Caco-2 (cell line): Measurements from ENCODE around the gene ZFYVE9. TPM values are rescaled to one million over a fixed set of nuclear protein-coding genes. Genes with fewer than 3 reads are reported as not detected.
A peak's percentile ranks its signal among the peaks of the same experiment; 100 is the strongest.

Source experiments
- BruUV-seq: library from RNA; stranded (reverse); fragments of 400-500 nt; replicated peaks from 2 replicates; lab custom pipeline; 2021; lab: Mats Ljungman, UMichigan
- CTCF ChIA-PET: fragments of 300-600 bp; sonication (Branson Sonifier 250); formaldehyde crosslinking; loops from one replicate; lab custom pipeline; 2022; ENCODE audit warnings: antibody characterized with exemption; lab: Charles Lee
- POLR2A ChIA-PET: fragments of 300-600 bp; sonication (Branson Sonifier 250); formaldehyde crosslinking; loops from one replicate; lab custom pipeline; 2022; ENCODE audit warnings: antibody characterized with exemption; lab: Charles Lee
- DNase-seq, 2 experiments: peaks; one replicate each; pipeline versions ENCODE4 v3.0.0 to v3.0.0-alpha.2; 2020 to 2022
- H3K27me3 ChIP-seq: replicated peaks from 2 replicates; pipeline ENCODE4 v1.6.0; 2011; ENCODE audit warnings: low read length; ENCODE audit not compliant: control insufficient read depth, insufficient read depth
- H3K36me3 ChIP-seq: 2 replicates; pipeline ENCODE4 v1.5.1; 2011; ENCODE audit warnings: low read length; ENCODE audit not compliant: control insufficient read depth, insufficient read depth
- H3K4me1 ChIP-seq: fragments of 250-450 bp; sonication (Bioruptor Pico); 2 replicates; pipeline ENCODE4 v1.5.1; 2020; ENCODE audit warnings: mild to moderate bottlenecking
- H3K4me3 ChIP-seq: 2 replicates; pipeline ENCODE4 v1.5.1; 2011; ENCODE audit warnings: low read depth, mild to moderate bottlenecking, control low read depth, low read length
- H3K9me3 ChIP-seq: fragments of 250-450 bp; sonication (Bioruptor Pico); 2 replicates; pipeline ENCODE4 v1.5.1; 2020; ENCODE audit warnings: mild to moderate bottlenecking, moderate library complexity
- H3K27ac Mint-ChIP-seq: one replicate; pipeline ENCODE4 v1.8.0; 2022; ENCODE audit warnings: mixed read lengths; ENCODE audit not compliant: unreplicated experiment
- H3K27me3 Mint-ChIP-seq: one replicate; pipeline ENCODE4 v1.8.0; 2022; ENCODE audit warnings: mixed read lengths; ENCODE audit not compliant: insufficient read depth, unreplicated experiment
- H3K36me3 Mint-ChIP-seq: one replicate; pipeline ENCODE4 v1.8.0; 2022; ENCODE audit warnings: mild to moderate bottlenecking, mixed read lengths; ENCODE audit not compliant: insufficient read depth, unreplicated experiment
- H3K4me1 Mint-ChIP-seq: one replicate; pipeline ENCODE4 v1.8.0; 2022; ENCODE audit warnings: low read depth, mixed read lengths; ENCODE audit not compliant: unreplicated experiment
- H3K4me3 Mint-ChIP-seq: one replicate; pipeline ENCODE4 v1.8.0; 2022; ENCODE audit warnings: mild to moderate bottlenecking, moderate library complexity, mixed read lengths; ENCODE audit not compliant: unreplicated experiment
- H3K9me3 Mint-ChIP-seq: one replicate; pipeline ENCODE4 v1.8.0; 2022; ENCODE audit warnings: mixed read lengths; ENCODE audit not compliant: unreplicated experiment
- intact Hi-C: fragments of 100-400 bp; cut with micrococcal nuclease; formaldehyde crosslinking; loops from one replicate; pipeline ENCODE4 v1.10.0; 2022; ENCODE audit not compliant: unreplicated experiment
- total RNA-seq: library from RNA; stranded (reverse); gene quantifications from 2 replicates; pipeline ENCODE4 v1.2.3, GENCODE V29; 2022
- TF ChIP-seq, protein P1 (sequence below), 2 experiments: fragments of 200-600 bp in 1 of 2; IDR thresholded peaks; 1 replicate in 1 of 2; 2 replicates in 1 of 2; pipeline versions ENCODE4 v1.5.1 to v1.8.0; 2011 to 2022; ENCODE audit warnings: antibody characterized with exemption in 1 of 2, control low read depth in 1 of 2, inconsistent platforms in 1 of 2, low read depth in 1 of 2, low read length in 1 of 2, mild to moderate bottlenecking in 1 of 2, moderate library complexity in 1 of 2; ENCODE audit not compliant: insufficient read depth in 1 of 2, severe bottlenecking in 1 of 2, unreplicated experiment in 1 of 2

ZFYVE9 gene
- total RNA-seq, 1 experiment from 2014 or later: 18.4 TPM

DNA sequence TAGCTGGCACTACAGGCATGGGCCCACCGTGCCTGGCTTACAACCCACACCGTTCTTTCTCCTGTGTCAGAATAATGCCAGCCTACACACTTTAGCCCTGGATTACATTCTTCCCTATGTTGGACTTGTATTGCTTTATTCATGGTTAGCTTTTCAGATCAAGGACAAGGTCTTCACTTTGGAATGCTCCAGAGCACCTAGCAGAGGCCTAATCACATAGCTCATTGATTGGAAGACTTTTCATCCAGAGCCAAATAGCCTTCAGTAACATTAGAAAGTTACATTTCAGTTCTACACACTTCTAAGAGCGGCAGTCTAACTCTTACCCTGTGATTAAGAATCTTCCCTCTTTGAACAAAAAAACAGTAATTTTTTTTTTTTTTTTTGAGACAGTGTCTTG, 29.4 kb upstream of the ZFYVE9 start:
- no peaks in the 10 kb centered on the region for H3K27me3 Mint-ChIP-seq
- H3K9me3 ChIP-seq: no peaks in the 10 kb centered on the region
- DNase-seq: no peak
- H3K4me1 Mint-ChIP-seq: no peaks in the 10 kb centered on the region
- H3K36me3 Mint-ChIP-seq: no peaks in the 10 kb centered on the region
- ChIA-PET POLR2A (no interaction called here), CTCF (interaction anchor here (0.7 kb wide), 1 partner anchor 186 kb away, joined by 3 read pairs; no protein-coding TSS in a partner anchor)
- H3K4me1 ChIP-seq: no peaks in the 10 kb centered on the region
- no peaks in the 10 kb centered on the region for H3K36me3 ChIP-seq
- H3K4me3 Mint-ChIP-seq: no peak overlapping the region
- H3K27me3 ChIP-seq: no peaks in the 10 kb centered on the region
- TF ChIP-seq, protein P1, sequence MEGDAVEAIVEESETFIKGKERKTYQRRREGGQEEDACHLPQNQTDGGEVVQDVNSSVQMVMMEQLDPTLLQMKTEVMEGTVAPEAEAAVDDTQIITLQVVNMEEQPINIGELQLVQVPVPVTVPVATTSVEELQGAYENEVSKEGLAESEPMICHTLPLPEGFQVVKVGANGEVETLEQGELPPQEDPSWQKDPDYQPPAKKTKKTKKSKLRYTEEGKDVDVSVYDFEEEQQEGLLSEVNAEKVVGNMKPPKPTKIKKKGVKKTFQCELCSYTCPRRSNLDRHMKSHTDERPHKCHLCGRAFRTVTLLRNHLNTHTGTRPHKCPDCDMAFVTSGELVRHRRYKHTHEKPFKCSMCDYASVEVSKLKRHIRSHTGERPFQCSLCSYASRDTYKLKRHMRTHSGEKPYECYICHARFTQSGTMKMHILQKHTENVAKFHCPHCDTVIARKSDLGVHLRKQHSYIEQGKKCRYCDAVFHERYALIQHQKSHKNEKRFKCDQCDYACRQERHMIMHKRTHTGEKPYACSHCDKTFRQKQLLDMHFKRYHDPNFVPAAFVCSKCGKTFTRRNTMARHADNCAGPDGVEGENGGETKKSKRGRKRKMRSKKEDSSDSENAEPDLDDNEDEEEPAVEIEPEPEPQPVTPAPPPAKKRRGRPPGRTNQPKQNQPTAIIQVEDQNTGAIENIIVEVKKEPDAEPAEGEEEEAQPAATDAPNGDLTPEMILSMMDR (IDR thresholded peaks at IDR 0.05; ENCODE audit: insufficient read depth in 1 of 2, low read depth in 1 of 2, low read length in 1 of 2, severe bottlenecking in 1 of 2, unreplicated experiment in 1 of 2): no peak
- intact Hi-C loops: no loop called here
- no peak overlapping the region for H3K4me3 ChIP-seq
- no peaks in the 10 kb centered on the region for H3K9me3 Mint-ChIP-seq
- no TSS peak for BruUV-seq
- H3K27ac Mint-ChIP-seq: no peak overlapping the region

DNA sequence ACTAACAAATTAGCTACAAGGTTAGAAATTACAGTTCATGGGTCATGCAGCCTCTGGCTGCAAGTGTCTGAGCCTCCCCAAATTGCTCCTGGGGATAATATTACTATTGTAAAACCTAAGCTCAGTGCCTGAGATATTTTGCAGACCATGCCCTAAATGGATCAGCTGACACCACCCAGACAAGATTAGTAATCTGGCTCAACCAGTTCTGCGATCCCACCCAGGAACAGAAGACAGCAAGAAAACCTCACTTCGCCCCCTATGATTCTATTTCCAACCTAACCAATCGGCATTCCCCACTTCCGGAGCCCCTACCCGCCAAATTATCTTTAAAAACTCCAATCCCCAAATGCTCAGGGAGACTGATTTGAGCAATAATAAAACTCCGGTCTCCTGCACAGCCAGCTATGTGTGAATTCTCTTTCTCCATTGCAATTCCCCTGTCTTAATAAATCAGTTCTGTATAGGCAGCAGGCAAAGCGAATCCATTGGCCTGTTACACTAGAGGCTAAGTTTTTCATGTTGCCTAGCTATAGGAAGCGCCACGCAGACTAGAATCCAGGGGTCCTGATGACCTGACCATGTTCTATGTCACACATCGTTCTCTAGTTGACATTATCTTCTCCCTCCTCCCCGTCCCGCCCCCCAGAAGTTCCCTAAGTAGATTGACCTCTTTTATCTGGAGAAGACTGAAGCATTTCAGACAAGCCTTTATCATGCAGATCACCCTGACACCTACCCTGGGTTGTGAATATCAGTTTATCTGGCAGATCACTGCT, 22.4 kb upstream of the ZFYVE9 start:
- CTCF ChIA-PET: interaction anchor here (1.1 kb wide), 1 partner anchor 23 kb away, joined by 3 read pairs; the partner anchor contains the start of gene ZFYVE9
- peaks cover 13% of the 10 kb centered on the region for H3K4me1 ChIP-seq
- TF ChIP-seq, protein P1 (IDR thresholded peaks at IDR 0.05; ENCODE audit: insufficient read depth in 1 of 2, low read depth in 1 of 2, low read length in 1 of 2, severe bottlenecking in 1 of 2, unreplicated experiment in 1 of 2): no peak
- no peaks in the 10 kb centered on the region for H3K36me3 Mint-ChIP-seq
- no peak overlapping the region for H3K4me3 ChIP-seq
- intact Hi-C loops: no loop called here
- no peak overlapping the region for H3K27ac Mint-ChIP-seq
- no peaks in the 10 kb centered on the region for H3K9me3 ChIP-seq
- H3K36me3 ChIP-seq: no peaks in the 10 kb centered on the region
- H3K27me3 Mint-ChIP-seq: no peaks in the 10 kb centered on the region
- POLR2A ChIA-PET: no interaction called here
- DNase-seq: peak; percentile 22 to 32
- BruUV-seq: no TSS peak
- H3K27me3 ChIP-seq: no peaks in the 10 kb centered on the region
- H3K4me1 Mint-ChIP-seq: no peaks in the 10 kb centered on the region
- H3K9me3 Mint-ChIP-seq: no peaks in the 10 kb centered on the region
- H3K4me3 Mint-ChIP-seq: peak overlapping the region; percentile 29

DNA sequence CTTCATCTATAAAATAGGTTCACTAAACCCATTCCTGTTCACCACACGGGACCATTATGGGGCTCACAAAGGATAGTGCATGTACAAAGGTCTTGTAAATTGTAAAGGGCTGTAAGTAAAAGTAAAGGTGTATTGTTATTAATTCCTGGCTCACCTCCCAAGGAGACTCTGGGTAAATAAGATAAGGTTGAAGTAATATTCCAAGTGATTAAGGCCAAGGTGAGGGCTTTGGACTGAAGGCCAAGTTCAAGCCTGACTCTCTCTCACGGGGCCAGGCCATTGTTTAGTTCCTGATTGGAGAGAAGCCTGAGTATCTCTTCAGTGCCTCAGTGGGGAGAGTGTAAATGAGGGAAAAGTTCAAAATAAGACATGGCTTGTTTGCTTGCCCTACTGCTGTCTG, 19.5 kb upstream of the ZFYVE9 start:
- CTCF ChIA-PET: no interaction called here
- intact Hi-C loops: no loop called here
- Mint-ChIP-seq H3K27me3 (peaks cover 3% of the 10 kb centered on the region), H3K36me3 (no peaks in the 10 kb centered on the region), H3K27ac (no peak overlapping the region), H3K4me1 (no peaks in the 10 kb centered on the region), H3K9me3 (no peaks in the 10 kb centered on the region), H3K4me3 (no peak overlapping the region)
- TF ChIP-seq, protein P1 (IDR thresholded peaks at IDR 0.05; ENCODE audit: insufficient read depth in 1 of 2, low read depth in 1 of 2, low read length in 1 of 2, severe bottlenecking in 1 of 2, unreplicated experiment in 1 of 2): no peak
- Histone ChIP-seq H3K27me3 (no peaks in the 10 kb centered on the region), H3K9me3 (no peaks in the 10 kb centered on the region), H3K4me1 (peaks cover 13% of the 10 kb centered on the region), H3K36me3 (no peaks in the 10 kb centered on the region), H3K4me3 (no peak overlapping the region)
- no TSS peak for BruUV-seq
- POLR2A ChIA-PET: no interaction called here
- DNase-seq: no peak
